ENCODE data around the gene FLT3LG.

- TF ChIP-seq YY1 (IDR thresholded peaks at IDR 0.05; ENCODE audit: insufficient read depth, insufficient read length) (no peak), ZNF274 (IDR thresholded peaks at IDR 0.05; ENCODE audit: low read depth, low read length) (no peak), SUZ12 (IDR thresholded peaks at IDR 0.05; ENCODE audit: extremely low read depth, insufficient read depth, insufficient read length) (no peak)
Observed at GRCh38 chr19:49524812-49525455, 50.9 kb downstream of the FLT3LG start.
